Ascending aorta (tissue), 2 donors: ENCODE measurements around the gene GPC3. TPM values are rescaled to one million over a fixed set of nuclear protein-coding genes. Genes with fewer than 3 reads are reported as not detected.

Experiments
- DNase-seq, 2 donors: peaks; one replicate each; pipeline ENCODE4 v3.0.0-alpha.2; 2019; ENCODE audit warnings: low spot score in 2 of 2
- H3K27ac ChIP-seq, 2 donors: fragments of 200-600 bp; sonication (generic); one replicate each; pipeline ENCODE4 v1.5.1; 2016 to 2017; ENCODE audit warnings: mild to moderate bottlenecking in 1 of 2
- H3K27me3 ChIP-seq: fragments of 200-600 bp; sonication (generic); one replicate; pipeline ENCODE4 v1.5.1; 2017
- H3K36me3 ChIP-seq, 2 donors: fragments of 200-600 bp; sonication (generic); one replicate each; pipeline ENCODE4 v1.5.1; 2016
- H3K4me1 ChIP-seq, 2 donors: fragments of 200-600 bp; sonication (generic); one replicate each; pipeline ENCODE4 v1.5.1; 2016 to 2017; ENCODE audit warnings: mild to moderate bottlenecking in 1 of 2
- H3K4me3 ChIP-seq, 2 donors: fragments of 200-600 bp; sonication (generic); one replicate each; pipeline ENCODE4 v1.5.1; 2016 to 2017; ENCODE audit warnings: mild to moderate bottlenecking in 1 of 2
- H3K9me3 ChIP-seq, 2 donors: fragments of 200-600 bp; sonication (generic); one replicate each; pipeline ENCODE4 v1.5.1; 2016
- CTCF ChIP-seq, 3 experiments: fragments of 200-600 bp in 2 of 3; fragments of 450-650 bp in 1 of 3; sonication (generic) in 2 of 3; IDR thresholded peaks; one replicate each; pipeline ENCODE4 v1.5.1; 2016 to 2019; ENCODE audit warnings: antibody characterized with exemption in 3 of 3, mild to moderate bottlenecking in 1 of 3, moderate library complexity in 1 of 3
- intact Hi-C: fragments of 100-400 bp; cut with DNase I; formaldehyde crosslinking; loops from one replicate; pipeline ENCODE4 v1.15.1; 2023
- total RNA-seq: library from RNA; depleted of rRNA; stranded (reverse); fragments of >200 nt; gene quantifications from one replicate; pipeline ENCODE4 v1.1.0, GENCODE V29; 2016

GPC3 gene
- total RNA-seq, 1 donor from 2014 or later = 0.75 TPM

GRCh38 chrX:133566876-133567275 lies 418.5 kb downstream of the GPC3 start:
- H3K36me3 ChIP-seq = no peaks in the 10 kb centered on the region
- no peak overlapping the region for H3K27ac ChIP-seq
- intact Hi-C loops = no loop called here
- no peaks in the 10 kb centered on the region for H3K27me3 ChIP-seq
- H3K4me1 ChIP-seq = no peaks in the 10 kb centered on the region
- no peak overlapping the region for H3K4me3 ChIP-seq
- no peak for DNase-seq
- no peak for TF ChIP-seq CTCF (IDR thresholded peaks at IDR 0.05)
- no peaks in the 10 kb centered on the region for H3K9me3 ChIP-seq

DNA sequence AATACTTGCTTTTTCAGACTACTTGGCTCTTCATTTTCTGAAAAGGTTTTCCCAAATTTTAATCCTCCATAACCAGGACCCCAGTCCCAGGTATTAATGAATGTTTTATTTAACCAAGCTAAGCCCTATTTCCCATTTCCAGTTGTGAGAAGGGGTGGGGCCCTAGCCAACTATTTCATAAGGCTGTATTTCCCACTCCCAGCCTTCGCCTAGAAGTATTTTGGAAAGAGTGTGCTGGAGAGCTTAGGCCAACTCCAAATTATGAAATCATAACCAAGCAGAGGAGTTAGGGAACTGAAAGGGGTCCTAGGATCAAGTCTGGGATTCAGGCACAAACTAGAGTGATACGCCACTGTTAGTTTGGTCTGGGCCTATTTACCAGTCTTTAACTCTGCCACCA lies 421.7 kb downstream of the GPC3 start:
- H3K4me3 ChIP-seq = no peak overlapping the region
- no peaks in the 10 kb centered on the region for H3K36me3 ChIP-seq
- intact Hi-C loops = no loop called here
- H3K27ac ChIP-seq = peak overlapping the region in 1 of 2 donors; percentile 13
- H3K27me3 ChIP-seq = no peaks in the 10 kb centered on the region
- no peak for DNase-seq
- no peaks in the 10 kb centered on the region for H3K4me1 ChIP-seq
- no peak for TF ChIP-seq CTCF (IDR thresholded peaks at IDR 0.05)
- no peaks in the 10 kb centered on the region for H3K9me3 ChIP-seq

DNA sequence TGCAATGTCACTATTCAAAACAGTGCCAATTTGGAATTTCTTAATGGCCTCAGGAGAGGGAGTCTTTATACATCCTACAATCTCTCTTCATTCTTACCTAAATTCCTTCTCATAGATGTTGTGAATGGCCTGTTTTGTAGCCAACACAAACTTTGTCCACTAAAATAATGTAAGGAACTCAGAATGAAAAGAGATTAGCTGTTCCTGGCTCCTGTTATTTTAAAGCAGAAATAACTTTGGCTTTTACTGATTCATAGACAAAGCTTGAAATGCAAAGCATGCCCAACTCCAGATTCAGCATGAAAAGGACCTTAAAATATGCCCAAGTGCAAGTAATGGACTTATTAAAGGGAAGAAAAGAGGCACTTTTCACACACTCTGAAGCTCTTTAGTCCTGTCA lies 424.1 kb downstream of the GPC3 start:
- intact Hi-C loops = no loop called here
- Histone ChIP-seq H3K4me3 (no peak overlapping the region), H3K27me3 (no peaks in the 10 kb centered on the region), H3K4me1 (no peaks in the 10 kb centered on the region), H3K27ac (no peak overlapping the region), H3K36me3 (no peaks in the 10 kb centered on the region), H3K9me3 (no peaks in the 10 kb centered on the region)
- DNase-seq = no peak
- TF ChIP-seq CTCF (IDR thresholded peaks at IDR 0.05) = no peak

- intact Hi-C loops = no loop called here
- H3K27ac ChIP-seq = no peak overlapping the region
- no peak for TF ChIP-seq CTCF (IDR thresholded peaks at IDR 0.05)
- H3K27me3 ChIP-seq = no peaks in the 10 kb centered on the region
- H3K4me1 ChIP-seq = no peaks in the 10 kb centered on the region
- H3K4me3 ChIP-seq = no peak overlapping the region
- H3K36me3 ChIP-seq = no peaks in the 10 kb centered on the region
- peaks cover 0 to 6% of the 10 kb centered on the region in 2 donors for H3K9me3 ChIP-seq
- no peak for DNase-seq
Measured at GRCh38 chrX:133559909-133560308, 425.5 kb downstream of the GPC3 start.

GRCh38 chrX:133555782-133556458 lies 429.5 kb downstream of the GPC3 start:
- no peaks in the 10 kb centered on the region for H3K27me3 ChIP-seq
- no peak for TF ChIP-seq CTCF (IDR thresholded peaks at IDR 0.05)
- H3K4me1 ChIP-seq = no peaks in the 10 kb centered on the region
- no peak for DNase-seq
- H3K27ac ChIP-seq = no peak overlapping the region
- intact Hi-C loops = no loop called here
- no peaks in the 10 kb centered on the region for H3K36me3 ChIP-seq
- peaks cover 0 to 11% of the 10 kb centered on the region in 2 donors for H3K9me3 ChIP-seq
- no peak overlapping the region for H3K4me3 ChIP-seq
